ENCODE results near the gene LDB2.

Gene LDB2

GRCh38 chr4:16484711-16485110, 413.7 kb downstream of the LDB2 start:
- no peak for TF ChIP-seq EZH2phosphoT487 (IDR thresholded peaks at IDR 0.05; ENCODE audit: borderline replicate concordance, low read length)
- TF ChIP-seq, protein P1, sequence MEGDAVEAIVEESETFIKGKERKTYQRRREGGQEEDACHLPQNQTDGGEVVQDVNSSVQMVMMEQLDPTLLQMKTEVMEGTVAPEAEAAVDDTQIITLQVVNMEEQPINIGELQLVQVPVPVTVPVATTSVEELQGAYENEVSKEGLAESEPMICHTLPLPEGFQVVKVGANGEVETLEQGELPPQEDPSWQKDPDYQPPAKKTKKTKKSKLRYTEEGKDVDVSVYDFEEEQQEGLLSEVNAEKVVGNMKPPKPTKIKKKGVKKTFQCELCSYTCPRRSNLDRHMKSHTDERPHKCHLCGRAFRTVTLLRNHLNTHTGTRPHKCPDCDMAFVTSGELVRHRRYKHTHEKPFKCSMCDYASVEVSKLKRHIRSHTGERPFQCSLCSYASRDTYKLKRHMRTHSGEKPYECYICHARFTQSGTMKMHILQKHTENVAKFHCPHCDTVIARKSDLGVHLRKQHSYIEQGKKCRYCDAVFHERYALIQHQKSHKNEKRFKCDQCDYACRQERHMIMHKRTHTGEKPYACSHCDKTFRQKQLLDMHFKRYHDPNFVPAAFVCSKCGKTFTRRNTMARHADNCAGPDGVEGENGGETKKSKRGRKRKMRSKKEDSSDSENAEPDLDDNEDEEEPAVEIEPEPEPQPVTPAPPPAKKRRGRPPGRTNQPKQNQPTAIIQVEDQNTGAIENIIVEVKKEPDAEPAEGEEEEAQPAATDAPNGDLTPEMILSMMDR (IDR thresholded peaks at IDR 0.05; ENCODE audit: low read depth, low read length, poor library complexity, severe bottlenecking), result no peak
- Histone ChIP-seq H3K79me2 (ENCODE audit: control insufficient read depth, low read length) (no peaks in the 10 kb centered on the region), H4K20me1 (ENCODE audit: control insufficient read depth, insufficient read depth, low read depth, low read length) (no peaks in the 10 kb centered on the region), H3K36me3 (ENCODE audit: control insufficient read depth, low read length) (no peaks in the 10 kb centered on the region), H3K4me1 (ENCODE audit: control insufficient read depth, low read length) (no peaks in the 10 kb centered on the region), H3K9me2 (replicated peaks; ENCODE audit: control insufficient read depth, low read length) (no peaks in the 10 kb centered on the region), H3F3A (ENCODE audit: control insufficient read depth, insufficient read depth) (no peaks in the 10 kb centered on the region), H3K4me2 (ENCODE audit: low read length) (no peak overlapping the region), H3K27me3 (ENCODE audit: control insufficient read depth, low read length) (no peaks in the 10 kb centered on the region), H3K4me3 (ENCODE audit: low read length) (no peak overlapping the region), H3K9me3 (ENCODE audit: control insufficient read depth, insufficient read depth, low read length) (no peaks in the 10 kb centered on the region; the same call in 1 of the 2 replicates), H3K27ac (ENCODE audit: low read depth, low read length) (no peak overlapping the region)

- Histone ChIP-seq H3K79me2 (ENCODE audit: control insufficient read depth, low read length) (no peaks in the 10 kb centered on the region), H3K27me3 (ENCODE audit: control insufficient read depth, low read length) (no peaks in the 10 kb centered on the region), H3F3A (ENCODE audit: control insufficient read depth, insufficient read depth) (no peaks in the 10 kb centered on the region), H3K4me1 (ENCODE audit: control insufficient read depth, low read length) (no peaks in the 10 kb centered on the region), H3K9me2 (replicated peaks; ENCODE audit: control insufficient read depth, low read length) (no peaks in the 10 kb centered on the region), H3K4me3 (ENCODE audit: low read length) (no peak overlapping the region), H3K4me2 (ENCODE audit: low read length) (no peak overlapping the region), H3K36me3 (ENCODE audit: control insufficient read depth, low read length) (no peaks in the 10 kb centered on the region), H3K9me3 (ENCODE audit: control insufficient read depth, insufficient read depth, low read length) (no peaks in the 10 kb centered on the region; the same call in 1 of the 2 replicates), H3K27ac (ENCODE audit: low read depth, low read length) (no peak overlapping the region), H4K20me1 (ENCODE audit: control insufficient read depth, insufficient read depth, low read depth, low read length) (no peaks in the 10 kb centered on the region)
- TF ChIP-seq, protein P1 (IDR thresholded peaks at IDR 0.05; ENCODE audit: low read depth, low read length, poor library complexity, severe bottlenecking), result no peak
- TF ChIP-seq EZH2phosphoT487 (IDR thresholded peaks at IDR 0.05; ENCODE audit: borderline replicate concordance, low read length), result no peak
Measured at GRCh38 chr4:16483540-16483939, 414.9 kb downstream of the LDB2 start.

DNA sequence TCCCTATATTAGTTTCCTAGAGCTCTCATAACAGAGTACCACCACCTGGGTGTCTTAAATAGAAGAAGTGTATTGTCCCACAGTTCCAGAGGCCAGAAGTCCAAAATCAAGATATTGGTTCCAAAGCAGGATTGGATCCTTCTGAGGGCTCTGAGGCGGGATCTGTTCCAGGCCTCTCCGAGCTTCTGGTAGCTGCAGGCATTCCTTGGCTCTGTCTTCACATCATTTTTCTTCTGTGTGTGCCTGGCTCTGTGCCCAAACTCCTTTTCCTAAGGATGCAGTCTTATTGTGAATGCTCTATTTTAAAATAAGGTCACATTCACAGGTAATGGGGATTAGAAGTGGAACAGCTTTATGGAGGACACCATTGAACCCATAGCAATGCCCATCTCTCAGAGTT, 418.4 kb downstream of the LDB2 start:
- Histone ChIP-seq H3F3A (ENCODE audit: control insufficient read depth, insufficient read depth) (no peaks in the 10 kb centered on the region), H3K4me3 (ENCODE audit: low read length) (no peak overlapping the region), H3K79me2 (ENCODE audit: control insufficient read depth, low read length) (no peaks in the 10 kb centered on the region), H4K20me1 (ENCODE audit: control insufficient read depth, insufficient read depth, low read depth, low read length) (no peaks in the 10 kb centered on the region), H3K27ac (ENCODE audit: low read depth, low read length) (no peak overlapping the region), H3K36me3 (ENCODE audit: control insufficient read depth, low read length) (no peaks in the 10 kb centered on the region), H3K9me3 (ENCODE audit: control insufficient read depth, insufficient read depth, low read length) (no peaks in the 10 kb centered on the region), H3K27me3 (ENCODE audit: control insufficient read depth, low read length) (no peaks in the 10 kb centered on the region), H3K9me2 (replicated peaks; ENCODE audit: control insufficient read depth, low read length) (no peaks in the 10 kb centered on the region), H3K4me1 (ENCODE audit: control insufficient read depth, low read length) (no peaks in the 10 kb centered on the region), H3K4me2 (ENCODE audit: low read length) (no peak overlapping the region)
- no peak for TF ChIP-seq EZH2phosphoT487 (IDR thresholded peaks at IDR 0.05; ENCODE audit: borderline replicate concordance, low read length)
- TF ChIP-seq, protein P1 (IDR thresholded peaks at IDR 0.05; ENCODE audit: low read depth, low read length, poor library complexity, severe bottlenecking), result no peak

GRCh38 chr4:16472537-16472936, 425.9 kb downstream of the LDB2 start:
- Histone ChIP-seq H3K4me1 (ENCODE audit: control insufficient read depth, low read length) (no peaks in the 10 kb centered on the region), H3K36me3 (ENCODE audit: control insufficient read depth, low read length) (no peaks in the 10 kb centered on the region), H3K79me2 (ENCODE audit: control insufficient read depth, low read length) (no peaks in the 10 kb centered on the region), H3K4me3 (ENCODE audit: low read length) (no peak overlapping the region), H3K4me2 (ENCODE audit: low read length) (no peak overlapping the region), H3K27me3 (ENCODE audit: control insufficient read depth, low read length) (no peaks in the 10 kb centered on the region), H4K20me1 (ENCODE audit: control insufficient read depth, insufficient read depth, low read depth, low read length) (no peaks in the 10 kb centered on the region), H3K9me3 (ENCODE audit: control insufficient read depth, insufficient read depth, low read length) (no peaks in the 10 kb centered on the region), H3K27ac (ENCODE audit: low read depth, low read length) (no peak overlapping the region), H3F3A (ENCODE audit: control insufficient read depth, insufficient read depth) (no peaks in the 10 kb centered on the region), H3K9me2 (replicated peaks; ENCODE audit: control insufficient read depth, low read length) (no peaks in the 10 kb centered on the region)
- TF ChIP-seq, protein P1 (IDR thresholded peaks at IDR 0.05; ENCODE audit: low read depth, low read length, poor library complexity, severe bottlenecking), result no peak
- TF ChIP-seq EZH2phosphoT487 (IDR thresholded peaks at IDR 0.05; ENCODE audit: borderline replicate concordance, low read length), result no peak
